Ectodermal cell (in vitro differentiated cells): ENCODE results near the gene HSPH1.

Experiments used
- H3K27ac ChIP-seq: 2 replicates; pipeline ENCODE4 v1.7.0; 2013; ENCODE audit warnings: mild to moderate bottlenecking, low read depth, low read length; ENCODE audit not compliant: insufficient read depth, poor library complexity, severe bottlenecking
- H3K27me3 ChIP-seq: 2 replicates; pipeline ENCODE4 v1.7.0; 2013; ENCODE audit warnings: mild to moderate bottlenecking, low read length; ENCODE audit not compliant: insufficient read depth, control insufficient read depth, poor library complexity, severe bottlenecking
- H3K36me3 ChIP-seq: one replicate; pipeline ENCODE4 v1.7.0; 2013; ENCODE audit warnings: low read length; ENCODE audit not compliant: control insufficient read depth, insufficient read depth
- H3K4me1 ChIP-seq: one replicate; pipeline ENCODE4 v1.7.0; 2013; ENCODE audit warnings: low read length; ENCODE audit not compliant: control insufficient read depth, insufficient read depth
- H3K4me3 ChIP-seq: 2 replicates; pipeline ENCODE4 v1.7.0; 2013; ENCODE audit warnings: low read depth, low read length, control low read depth; ENCODE audit not compliant: insufficient read depth
- H3K9me3 ChIP-seq: 2 replicates; pipeline ENCODE4 v1.7.0; 2013; ENCODE audit warnings: mild to moderate bottlenecking, low read length, moderate library complexity; ENCODE audit not compliant: control insufficient read depth
- WGBS, 2 experiments: methylation state at CpG; one replicate each; pipeline ENCODE4 v1.1.7; 2013; ENCODE audit warnings: missing lambda C conversion rate in 2 of 2; 5-methylcytosine and 5-hydroxymethylcytosine counted together

The HSPH1 gene

DNA sequence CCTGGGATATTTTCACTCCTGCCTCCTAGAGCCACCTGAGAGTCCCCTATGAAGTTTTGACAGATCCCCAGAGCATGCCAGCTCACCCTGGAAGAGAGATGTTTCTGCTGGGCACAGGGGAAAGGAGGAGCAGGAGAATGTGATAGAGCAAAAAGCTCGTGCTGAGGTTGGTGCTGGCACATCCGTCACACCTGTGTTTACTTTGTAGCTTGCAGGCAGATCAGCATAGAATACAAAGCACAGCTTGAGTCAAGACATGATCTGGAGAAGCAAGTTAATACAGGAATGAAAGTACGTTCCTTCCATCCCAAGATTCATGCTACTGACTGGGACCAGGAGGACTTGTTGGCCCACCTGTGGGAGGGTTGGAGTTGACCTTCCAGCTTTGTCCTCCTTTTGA lies 46.1 kb downstream of the HSPH1 start:
- Histone ChIP-seq H3K4me1 (no peaks in the 10 kb centered on the region), H3K9me3 (no peaks in the 10 kb centered on the region), H3K4me3 (no peak overlapping the region), H3K27ac (no peak overlapping the region), H3K36me3 (no peaks in the 10 kb centered on the region), H3K27me3 (no peaks in the 10 kb centered on the region)
- WGBS, 2 experiments = 78 to 82% methylated on average over 3 of the region's 3 CpGs

DNA sequence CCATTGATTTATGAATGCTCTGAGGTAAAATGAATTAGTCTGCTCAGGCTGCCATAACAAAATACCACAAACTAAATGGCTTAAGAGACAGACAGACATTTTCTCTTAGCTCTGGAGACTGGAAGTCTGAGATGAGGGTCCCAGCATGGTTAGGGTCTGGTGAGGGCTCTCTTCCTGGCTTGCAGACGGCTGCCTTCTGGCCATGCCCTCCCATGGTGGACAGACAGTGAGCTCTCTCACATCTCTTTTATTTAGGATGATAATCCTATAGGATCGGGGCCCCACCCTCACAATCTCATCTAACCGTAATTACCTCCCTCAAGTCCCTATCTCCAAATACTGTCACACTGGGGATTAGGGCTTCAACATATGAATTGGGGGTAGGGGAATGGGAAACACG lies 47.1 kb downstream of the HSPH1 start:
- Histone ChIP-seq H3K36me3 (no peaks in the 10 kb centered on the region), H3K9me3 (no peaks in the 10 kb centered on the region), H3K4me1 (no peaks in the 10 kb centered on the region), H3K27me3 (no peaks in the 10 kb centered on the region), H3K27ac (no peak overlapping the region), H3K4me3 (no peak overlapping the region)
- 71 to 83% methylated on average over 1 to 3 of the region's 4 CpGs for WGBS, 2 experiments

DNA sequence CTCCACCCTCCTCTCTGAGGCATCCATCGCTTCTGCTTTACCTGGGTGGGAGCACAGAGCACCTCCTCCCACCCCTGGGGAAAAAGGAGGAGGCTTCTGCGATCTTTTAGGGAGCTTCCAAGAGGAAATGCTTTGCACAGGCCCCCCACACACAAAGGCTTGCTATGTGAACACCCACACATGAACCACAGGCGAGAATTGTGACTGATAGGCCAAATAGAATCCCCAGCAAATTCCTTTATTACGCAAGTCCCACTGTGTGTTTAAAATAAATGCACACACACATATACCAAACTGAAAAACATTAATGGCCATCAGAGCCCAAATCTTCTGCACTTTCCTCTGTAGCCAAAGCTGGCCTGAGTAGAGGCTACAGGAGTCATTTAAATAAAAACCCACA lies 50.6 kb downstream of the HSPH1 start:
- H3K27me3 ChIP-seq = no peaks in the 10 kb centered on the region
- H3K36me3 ChIP-seq = no peaks in the 10 kb centered on the region
- H3K4me3 ChIP-seq = no peak overlapping the region
- no peaks in the 10 kb centered on the region for H3K9me3 ChIP-seq
- 89 to 92% methylated on average over 4 of the region's 4 CpGs for WGBS, 2 experiments
- H3K4me1 ChIP-seq = no peaks in the 10 kb centered on the region
- H3K27ac ChIP-seq = no peak overlapping the region

DNA sequence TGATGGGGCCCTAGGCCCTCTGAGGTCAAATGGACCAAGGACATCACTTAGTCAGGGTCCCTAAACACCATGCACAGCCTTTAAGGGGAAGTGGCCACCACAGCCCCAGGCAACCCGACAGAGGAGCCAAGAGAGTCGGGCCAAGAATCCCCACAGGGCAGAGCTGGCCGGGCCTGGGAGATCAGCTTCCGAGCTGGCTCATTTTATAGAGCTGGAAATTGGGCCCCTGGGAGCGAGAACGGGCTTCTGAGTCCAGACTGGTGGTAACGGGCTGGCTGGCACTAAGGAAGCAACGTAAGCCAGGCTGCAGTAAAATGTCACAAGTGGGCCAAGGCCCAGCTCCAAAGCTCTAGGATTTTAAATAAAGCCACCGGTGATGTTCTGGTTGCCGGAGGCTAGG lies 51.1 kb downstream of the HSPH1 start:
- Histone ChIP-seq H3K36me3 (no peaks in the 10 kb centered on the region), H3K27me3 (no peaks in the 10 kb centered on the region), H3K9me3 (no peaks in the 10 kb centered on the region), H3K4me3 (no peak overlapping the region), H3K4me1 (no peaks in the 10 kb centered on the region), H3K27ac (no peak overlapping the region)
- 95% methylated on average over 10 of the region's 10 CpGs for WGBS, 2 experiments

DNA sequence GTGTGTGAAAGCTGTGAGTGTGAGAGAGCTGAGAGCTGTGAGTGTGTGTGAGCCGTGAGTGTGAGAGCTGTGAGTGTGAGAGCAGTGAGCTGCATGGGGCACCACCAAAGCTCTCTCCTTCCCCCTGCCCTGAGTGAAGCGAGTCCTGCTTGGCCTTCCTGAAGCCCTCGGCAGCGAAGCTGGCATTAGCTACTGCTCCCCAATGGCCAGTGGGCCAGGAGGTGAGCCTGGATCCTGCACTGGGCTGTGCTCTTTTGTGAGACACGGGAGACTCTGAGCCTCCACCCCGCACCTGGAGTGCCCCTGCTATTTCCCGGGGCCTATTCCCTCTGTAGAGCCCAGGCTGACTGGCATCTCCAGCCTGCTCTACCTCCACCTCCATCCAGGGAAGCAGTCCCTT lies 51.5 kb downstream of the HSPH1 start:
- Histone ChIP-seq H3K36me3 (no peaks in the 10 kb centered on the region), H3K4me3 (no peak overlapping the region), H3K4me1 (no peaks in the 10 kb centered on the region), H3K9me3 (no peaks in the 10 kb centered on the region), H3K27ac (no peak overlapping the region), H3K27me3 (no peaks in the 10 kb centered on the region)
- 92 to 97% methylated on average over 7 of the region's 7 CpGs for WGBS, 2 experiments

DNA sequence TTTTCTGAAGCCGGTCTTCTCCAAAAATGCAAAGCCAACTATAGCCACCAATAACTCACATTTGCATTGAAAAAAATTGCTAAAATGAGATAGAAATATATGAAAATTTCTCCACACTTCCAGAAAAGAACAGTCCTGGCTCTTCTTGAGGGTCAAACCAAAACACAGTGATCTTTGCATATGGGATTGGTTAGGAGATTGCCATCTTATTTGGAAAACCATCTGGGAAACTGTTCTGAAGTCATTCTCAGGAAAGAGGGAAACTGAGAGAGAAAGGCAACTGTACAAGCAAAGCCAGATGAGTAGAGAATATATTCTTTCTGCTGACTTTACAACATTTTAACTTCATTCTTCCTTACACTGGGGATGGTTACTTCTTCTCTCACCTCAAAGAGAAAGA lies 54.6 kb downstream of the HSPH1 start:
- Histone ChIP-seq H3K9me3 (no peaks in the 10 kb centered on the region), H3K27me3 (no peaks in the 10 kb centered on the region), H3K4me1 (no peaks in the 10 kb centered on the region), H3K36me3 (no peaks in the 10 kb centered on the region), H3K4me3 (no peak overlapping the region), H3K27ac (no peak overlapping the region)
- WGBS, 2 experiments = 100% methylated on average over 1 of the region's 1 CpG; no CpG with 5 or more reads in 1 of the 2 experiments

DNA sequence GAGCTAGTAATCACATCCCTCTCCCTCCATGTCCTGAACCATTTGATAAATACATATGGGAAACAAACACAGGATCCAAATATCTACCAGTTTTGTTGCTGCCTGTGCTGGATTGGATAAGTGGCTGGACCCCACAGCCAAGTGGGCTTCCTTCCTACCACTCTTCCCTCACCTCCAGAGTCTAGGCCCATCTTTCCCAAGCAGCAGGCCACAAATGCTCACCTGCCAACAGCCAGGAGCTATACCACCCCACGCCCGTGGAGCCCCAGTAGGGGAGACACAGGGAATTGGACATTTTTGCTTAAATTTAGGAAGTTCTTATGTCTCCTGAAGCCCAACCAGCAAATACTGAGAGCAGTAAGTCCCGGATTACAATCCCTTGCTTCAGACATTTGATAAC lies 55.8 kb downstream of the HSPH1 start:
- 91 to 96% methylated on average over 3 of the region's 3 CpGs for WGBS, 2 experiments

DNA sequence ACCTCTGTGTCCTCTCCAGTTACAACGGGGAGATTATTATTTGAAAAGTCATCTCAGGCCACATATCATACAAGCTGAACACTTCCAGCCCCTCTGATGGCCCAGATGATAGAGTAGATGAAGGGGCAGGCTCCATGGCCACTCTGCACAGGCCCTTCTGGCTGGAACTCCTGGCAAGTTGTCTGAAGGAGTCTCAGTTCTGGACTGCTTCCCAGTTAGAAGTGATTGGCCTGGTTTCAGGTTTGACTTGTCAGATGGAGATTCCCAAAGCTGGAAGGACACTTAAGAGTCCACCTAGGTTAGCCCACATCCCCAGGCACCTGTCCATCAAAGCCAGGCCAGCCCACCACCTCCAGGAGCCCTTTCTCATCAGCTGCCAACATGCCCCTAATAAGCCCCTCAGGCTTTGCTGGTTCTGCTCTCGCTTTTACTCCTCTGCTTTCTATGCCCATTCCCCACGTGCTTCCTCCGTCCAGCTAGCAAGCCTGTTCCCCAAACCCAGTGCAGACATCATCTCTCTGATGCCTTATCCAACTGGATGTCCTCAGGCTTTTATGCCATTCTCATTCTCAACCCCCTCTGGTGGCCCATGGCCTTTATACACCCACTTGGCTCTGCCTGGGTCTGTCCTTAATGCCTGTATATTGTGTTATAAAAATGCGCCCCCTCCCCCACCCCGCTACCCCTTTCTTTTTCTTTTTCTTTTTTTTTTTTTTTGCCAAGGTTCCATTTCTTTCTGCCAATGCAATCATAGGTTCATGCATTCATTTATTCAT lies 56.5 kb downstream of the HSPH1 start:
- no peak overlapping the region for H3K27ac ChIP-seq
- WGBS, 2 experiments = 89 to 95% methylated on average over 5 to 6 of the region's 6 CpGs
- no peak overlapping the region for H3K4me3 ChIP-seq
- H3K9me3 ChIP-seq = no peaks in the 10 kb centered on the region
- H3K4me1 ChIP-seq = no peaks in the 10 kb centered on the region
- H3K27me3 ChIP-seq = no peaks in the 10 kb centered on the region
- H3K36me3 ChIP-seq = no peaks in the 10 kb centered on the region

More for the DNA sequence above, 55.8 kb downstream of the HSPH1 start:
- no peak overlapping the region for H3K4me3 ChIP-seq
- H3K4me1 ChIP-seq = no peaks in the 10 kb centered on the region
- H3K27ac ChIP-seq = no peak overlapping the region
- no peaks in the 10 kb centered on the region for H3K27me3 ChIP-seq
- H3K9me3 ChIP-seq = no peaks in the 10 kb centered on the region
- H3K36me3 ChIP-seq = no peaks in the 10 kb centered on the region

DNA sequence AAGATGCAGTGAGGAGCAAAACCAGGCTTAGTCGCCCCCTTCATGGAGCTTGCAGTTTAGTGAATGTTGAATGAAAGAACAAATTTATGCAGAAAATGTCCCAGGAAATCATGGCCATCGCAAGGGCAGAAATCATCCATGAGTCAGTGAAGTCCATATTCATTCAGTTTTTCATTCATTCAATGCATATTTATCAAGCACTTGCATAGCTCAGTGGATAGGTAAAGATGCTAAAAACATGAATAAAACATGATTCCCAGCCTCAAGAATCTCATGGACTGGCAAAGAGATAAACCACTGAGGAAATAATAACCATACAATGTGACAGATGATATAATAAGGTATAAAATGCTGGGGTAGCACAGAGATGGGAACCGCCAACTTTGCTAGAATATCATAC lies 58.8 kb downstream of the HSPH1 start:
- H3K36me3 ChIP-seq = no peaks in the 10 kb centered on the region
- H3K9me3 ChIP-seq = no peaks in the 10 kb centered on the region
- no peaks in the 10 kb centered on the region for H3K4me1 ChIP-seq
- no peaks in the 10 kb centered on the region for H3K27me3 ChIP-seq
- 93 to 96% methylated on average over 3 of the region's 3 CpGs for WGBS, 2 experiments
- no peak overlapping the region for H3K4me3 ChIP-seq
- no peak overlapping the region for H3K27ac ChIP-seq

DNA sequence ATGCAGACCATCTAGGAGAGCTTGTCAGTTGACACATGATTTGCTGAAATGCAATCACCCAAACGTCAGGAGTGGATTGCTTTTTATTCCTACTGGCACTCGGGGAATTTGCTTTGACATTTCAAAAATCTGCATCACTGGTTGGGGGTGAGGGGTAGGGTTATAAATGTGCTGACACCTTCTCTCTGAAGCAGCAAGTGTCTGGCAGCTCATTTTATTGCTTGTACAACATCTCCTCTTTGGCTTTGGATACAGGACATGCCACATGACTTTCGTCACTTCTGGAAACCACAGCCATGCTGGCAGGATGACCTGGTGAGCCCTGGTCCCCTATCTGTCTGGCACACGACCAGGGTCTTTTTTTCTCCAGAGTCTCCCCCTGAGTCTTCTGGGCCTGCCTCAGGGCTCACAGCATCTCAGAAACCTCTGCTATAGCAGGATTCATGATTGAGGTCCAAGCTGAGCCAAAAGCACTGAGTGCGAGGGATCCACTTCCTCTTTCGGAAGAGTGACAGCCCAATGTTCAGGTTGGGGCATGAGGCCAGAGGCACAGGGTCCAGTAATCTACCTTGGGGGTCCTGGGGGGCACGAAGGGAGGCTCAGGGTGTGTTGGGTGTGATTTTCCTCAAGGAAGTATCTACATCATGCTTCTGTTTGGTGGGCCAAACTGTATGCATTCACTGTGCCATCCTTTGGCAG lies 60.1 kb downstream of the HSPH1 start:
- H3K4me3 ChIP-seq = no peak overlapping the region
- H3K9me3 ChIP-seq = no peaks in the 10 kb centered on the region
- no peaks in the 10 kb centered on the region for H3K27me3 ChIP-seq
- no peaks in the 10 kb centered on the region for H3K4me1 ChIP-seq
- no peak overlapping the region for H3K27ac ChIP-seq
- WGBS, 2 experiments = 83% methylated on average over 7 of the region's 7 CpGs
- no peaks in the 10 kb centered on the region for H3K36me3 ChIP-seq
